ENCODE measurements around the gene TRAPPC11. TPM values are rescaled to one million over a fixed set of nuclear protein-coding genes. Genes with fewer than 3 reads are reported as not detected.

Gene TRAPPC11
- polyA plus RNA-seq, 1 of the 3 experiments (the other 2 are of a cell fraction) = 18.8 TPM

GRCh38 chr4:183747380-183747779 lies 88.3 kb downstream of the TRAPPC11 start:
- Histone ChIP-seq H3K4me2 (no peak overlapping the region), H3K36me3 (replicated peaks in 1 of 2; ENCODE audit: control insufficient read depth in 1 of 2, insufficient read depth in 2 of 2, low read length in 1 of 2) (no peaks in the 10 kb centered on the region), H3K27me3 (ENCODE audit: insufficient read depth) (no peaks in the 10 kb centered on the region), H4K20me1 (ENCODE audit: insufficient read depth) (no peaks in the 10 kb centered on the region), H3F3A (replicated peaks; ENCODE audit: insufficient read depth) (no peaks in the 10 kb centered on the region), H3K4me1 (ENCODE audit: control insufficient read depth in 1 of 2, insufficient read depth in 2 of 2, low read depth in 1 of 2, low read length in 1 of 2) (peaks cover 0 to 5% of the 10 kb centered on the region in 2 experiments; a peak in 1 of 4 replicates), H3K27ac (ENCODE audit: low read depth in 2 of 2, low read length in 1 of 2) (no peak overlapping the region), H3K79me2 (ENCODE audit: insufficient read depth) (no peaks in the 10 kb centered on the region), H3K9me3 (no peaks in the 10 kb centered on the region), H3K9ac (no peak overlapping the region), H2AFZ (ENCODE audit: low read depth) (no peak overlapping the region), H3K9me2 (no peaks in the 10 kb centered on the region), H3K4me3 (ENCODE audit: low read depth in 2 of 2, low read length in 1 of 2) (no peak overlapping the region)
- 62% methylated on average over 2 of the region's 2 CpGs for WGBS (ENCODE audit: low lambda C conversion rate)
- ChIA-PET POLR2A (no interaction called here), CTCF (no interaction called here)
- no peak for DNase-seq
- TF ChIP-seq POLR2AphosphoS5 (IDR thresholded peaks at IDR 0.05; ENCODE audit: low read depth, low read length) (no peak), RCOR1 (IDR thresholded peaks at IDR 0.05; ENCODE audit: low read length) (no peak), ZBTB33 (IDR thresholded peaks at IDR 0.05; ENCODE audit: borderline replicate concordance, low read depth) (no peak), JUND (IDR thresholded peaks at IDR 0.05) (no peak), FOXM1 (IDR thresholded peaks at IDR 0.05; ENCODE audit: low read depth) (no peak), GABPA (IDR thresholded peaks at IDR 0.05; ENCODE audit: low read depth) (no peak), CTCF (IDR thresholded peaks at IDR 0.05) (no peak), NFIC (IDR thresholded peaks at IDR 0.05; ENCODE audit: borderline replicate concordance) (no peak), MXI1 (IDR thresholded peaks at IDR 0.05; ENCODE audit: low read depth, low read length) (no peak)

- ChIA-PET CTCF (no interaction called here), POLR2A (no interaction called here)
- Histone ChIP-seq H3K4me2 (no peak overlapping the region), H3K4me1 (ENCODE audit: control insufficient read depth in 1 of 2, insufficient read depth in 2 of 2, low read depth in 1 of 2, low read length in 1 of 2) (peaks cover 0 to 5% of the 10 kb centered on the region in 2 experiments; a peak in 1 of 4 replicates), H3K79me2 (ENCODE audit: insufficient read depth) (no peaks in the 10 kb centered on the region), H2AFZ (ENCODE audit: low read depth) (no peak overlapping the region), H3F3A (replicated peaks; ENCODE audit: insufficient read depth) (no peaks in the 10 kb centered on the region), H3K36me3 (replicated peaks in 1 of 2; ENCODE audit: control insufficient read depth in 1 of 2, insufficient read depth in 2 of 2, low read length in 1 of 2) (no peaks in the 10 kb centered on the region), H3K4me3 (ENCODE audit: low read depth in 2 of 2, low read length in 1 of 2) (no peak overlapping the region), H3K27me3 (ENCODE audit: insufficient read depth) (no peaks in the 10 kb centered on the region), H3K9me2 (no peaks in the 10 kb centered on the region), H3K9ac (no peak overlapping the region), H3K9me3 (no peaks in the 10 kb centered on the region), H4K20me1 (ENCODE audit: insufficient read depth) (no peaks in the 10 kb centered on the region), H3K27ac (ENCODE audit: low read depth in 2 of 2, low read length in 1 of 2) (no peak overlapping the region; a peak in 1 of 4 replicates)
- peak; percentile 48 for DNase-seq
- TF ChIP-seq EP300 (IDR thresholded peaks at IDR 0.05; ENCODE audit: borderline replicate concordance in 1 of 2, low read depth in 1 of 2, low read length in 1 of 2) (no peak), PBX3 (IDR thresholded peaks at IDR 0.05) (no peak), RAD21 (IDR thresholded peaks at IDR 0.05; ENCODE audit: low read length) (no peak), FOXJ3 (CRISPR knock-in tag; IDR thresholded peaks at IDR 0.05) (no peak), USF2 (IDR thresholded peaks at IDR 0.05; ENCODE audit: borderline replicate concordance, low read depth, low read length) (no peak), RFX5 (IDR thresholded peaks at IDR 0.05; ENCODE audit: low read length) (no peak)
- WGBS (ENCODE audit: low lambda C conversion rate) = 31% methylated on average over 6 of the region's 6 CpGs
Observed at GRCh38 chr4:183747931-183748670, 89.0 kb downstream of the TRAPPC11 start.
